GM12875 (cell line): Measurements from ENCODE around the gene BICRAL.

Experiments
- H3K4me3 ChIP-seq: one replicate; pipeline ENCODE4 v1.5.1; 2011; ENCODE audit warnings: low read depth, low read length, control low read depth
- TF ChIP-seq, protein P1 (sequence below): IDR thresholded peaks from 2 replicates; pipeline ENCODE4 v1.5.1; 2011; ENCODE audit warnings: low read depth, mild to moderate bottlenecking, control low read depth, inconsistent platforms, low read length, moderate library complexity, borderline replicate concordance; ENCODE audit not compliant: insufficient read depth

BICRAL gene

DNA sequence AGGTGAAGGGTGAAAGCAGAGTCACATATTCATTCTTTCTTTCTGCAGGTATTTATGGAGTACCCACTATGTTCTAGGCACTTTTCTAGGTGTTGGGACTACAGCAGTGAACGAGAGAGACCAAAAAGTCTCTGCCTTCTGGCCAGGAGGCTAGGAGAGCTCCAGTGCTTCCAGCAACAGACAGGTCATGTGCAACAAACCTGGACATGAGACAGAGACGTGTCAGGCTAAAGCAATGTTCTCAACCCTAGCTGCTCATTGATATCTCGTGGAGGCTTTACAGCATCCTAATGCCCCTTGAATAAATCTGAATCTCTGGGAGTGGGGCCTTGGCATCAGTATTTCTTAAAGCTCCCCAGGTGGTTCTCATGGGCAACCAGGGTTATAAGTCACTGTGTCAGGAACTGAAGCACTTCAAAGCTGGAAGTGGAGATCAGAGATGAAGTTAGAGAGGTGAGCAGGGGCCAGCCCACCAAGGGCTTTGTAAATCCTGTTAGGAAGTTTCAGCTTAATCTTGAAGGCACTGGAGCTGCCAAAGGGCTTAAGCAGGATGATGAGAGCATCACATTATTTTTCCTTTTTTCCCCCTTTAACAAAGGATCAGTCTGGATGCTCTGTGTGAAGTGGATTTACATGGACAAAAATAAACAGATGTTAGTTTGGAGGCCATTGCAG, 23.0 kb upstream of the BICRAL start:
- TF ChIP-seq, protein P1, sequence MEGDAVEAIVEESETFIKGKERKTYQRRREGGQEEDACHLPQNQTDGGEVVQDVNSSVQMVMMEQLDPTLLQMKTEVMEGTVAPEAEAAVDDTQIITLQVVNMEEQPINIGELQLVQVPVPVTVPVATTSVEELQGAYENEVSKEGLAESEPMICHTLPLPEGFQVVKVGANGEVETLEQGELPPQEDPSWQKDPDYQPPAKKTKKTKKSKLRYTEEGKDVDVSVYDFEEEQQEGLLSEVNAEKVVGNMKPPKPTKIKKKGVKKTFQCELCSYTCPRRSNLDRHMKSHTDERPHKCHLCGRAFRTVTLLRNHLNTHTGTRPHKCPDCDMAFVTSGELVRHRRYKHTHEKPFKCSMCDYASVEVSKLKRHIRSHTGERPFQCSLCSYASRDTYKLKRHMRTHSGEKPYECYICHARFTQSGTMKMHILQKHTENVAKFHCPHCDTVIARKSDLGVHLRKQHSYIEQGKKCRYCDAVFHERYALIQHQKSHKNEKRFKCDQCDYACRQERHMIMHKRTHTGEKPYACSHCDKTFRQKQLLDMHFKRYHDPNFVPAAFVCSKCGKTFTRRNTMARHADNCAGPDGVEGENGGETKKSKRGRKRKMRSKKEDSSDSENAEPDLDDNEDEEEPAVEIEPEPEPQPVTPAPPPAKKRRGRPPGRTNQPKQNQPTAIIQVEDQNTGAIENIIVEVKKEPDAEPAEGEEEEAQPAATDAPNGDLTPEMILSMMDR = no peak
- no peak overlapping the region for H3K4me3 ChIP-seq

DNA sequence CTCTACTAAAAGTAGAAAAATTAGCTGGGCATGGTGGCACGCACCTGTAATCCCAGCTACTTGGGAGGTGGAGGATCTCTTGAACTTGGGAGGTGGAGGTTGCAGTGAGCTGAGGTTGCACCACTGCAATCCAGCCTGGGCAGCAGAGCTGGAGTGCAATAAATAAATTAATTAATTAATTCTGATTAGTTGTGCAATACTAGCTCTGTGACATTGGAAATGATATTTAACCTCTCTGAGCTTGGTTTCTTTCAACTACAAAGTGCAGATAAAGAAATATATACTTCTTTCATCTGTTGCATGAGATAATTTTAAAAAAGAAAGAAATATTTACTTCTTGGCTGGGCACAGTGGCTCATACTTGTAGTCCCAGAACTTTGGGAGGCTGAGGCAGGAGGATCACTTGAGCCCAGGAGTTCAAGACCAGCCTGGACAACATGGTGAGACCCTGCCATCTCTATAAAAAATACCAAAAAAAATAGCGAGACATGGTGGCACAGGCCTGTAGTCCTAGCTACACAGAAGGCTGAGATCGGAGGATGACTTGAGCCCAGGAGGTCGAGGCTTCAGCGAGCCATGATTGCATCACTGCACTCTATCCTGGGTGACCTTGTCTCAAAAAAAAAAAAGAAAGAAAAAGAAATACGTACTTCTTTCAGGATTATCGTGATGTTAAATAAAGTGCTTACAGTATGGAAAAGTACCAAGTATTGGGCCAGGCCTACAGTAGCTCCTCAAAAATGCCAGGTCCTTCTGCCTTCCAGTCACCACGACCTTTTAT, 20.4 kb upstream of the BICRAL start:
- TF ChIP-seq, protein P1 = no peak
- H3K4me3 ChIP-seq = no peak overlapping the region

DNA sequence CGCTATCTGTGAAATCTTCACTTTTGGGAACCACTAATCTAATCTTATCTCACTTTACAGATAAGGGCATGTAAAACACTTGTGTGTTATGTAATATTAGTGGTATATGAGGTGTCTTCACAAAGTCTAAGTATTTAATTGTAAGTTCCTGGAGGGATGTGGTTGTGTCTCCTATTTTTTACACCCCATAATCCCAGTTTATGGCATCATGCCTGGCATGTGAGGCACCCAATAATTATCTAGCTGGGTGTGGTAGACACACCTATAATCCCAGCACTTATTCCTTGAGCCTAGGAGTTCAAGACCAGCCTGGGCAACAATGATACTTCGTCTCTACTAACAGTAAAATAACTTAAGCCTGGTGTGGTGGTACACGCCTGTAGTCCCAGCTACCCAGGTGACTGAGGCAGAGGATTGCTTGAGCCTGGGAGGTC, 19.4 kb upstream of the BICRAL start:
- TF ChIP-seq, protein P1 = no peak
- H3K4me3 ChIP-seq = no peak overlapping the region

DNA sequence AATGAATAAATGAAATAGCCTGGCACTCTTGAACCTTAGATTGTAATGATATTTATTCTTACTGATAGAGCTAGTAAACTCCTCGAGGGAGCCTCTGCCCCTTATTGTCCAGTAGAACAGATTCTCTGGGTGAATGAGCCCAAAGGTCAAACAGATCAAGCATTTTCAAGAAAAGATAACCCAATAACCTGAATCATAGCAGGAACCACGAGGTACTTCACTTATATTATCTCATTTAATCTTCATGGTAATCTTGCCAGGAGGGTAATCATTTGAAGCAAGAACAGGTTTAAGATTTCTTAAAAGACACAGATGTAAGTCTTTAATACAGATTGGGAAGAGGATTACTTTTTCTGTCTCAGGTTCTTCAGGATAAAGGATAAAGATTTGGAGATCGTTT, 18.9 kb upstream of the BICRAL start:
- TF ChIP-seq, protein P1 = no peak
- no peak overlapping the region for H3K4me3 ChIP-seq

DNA sequence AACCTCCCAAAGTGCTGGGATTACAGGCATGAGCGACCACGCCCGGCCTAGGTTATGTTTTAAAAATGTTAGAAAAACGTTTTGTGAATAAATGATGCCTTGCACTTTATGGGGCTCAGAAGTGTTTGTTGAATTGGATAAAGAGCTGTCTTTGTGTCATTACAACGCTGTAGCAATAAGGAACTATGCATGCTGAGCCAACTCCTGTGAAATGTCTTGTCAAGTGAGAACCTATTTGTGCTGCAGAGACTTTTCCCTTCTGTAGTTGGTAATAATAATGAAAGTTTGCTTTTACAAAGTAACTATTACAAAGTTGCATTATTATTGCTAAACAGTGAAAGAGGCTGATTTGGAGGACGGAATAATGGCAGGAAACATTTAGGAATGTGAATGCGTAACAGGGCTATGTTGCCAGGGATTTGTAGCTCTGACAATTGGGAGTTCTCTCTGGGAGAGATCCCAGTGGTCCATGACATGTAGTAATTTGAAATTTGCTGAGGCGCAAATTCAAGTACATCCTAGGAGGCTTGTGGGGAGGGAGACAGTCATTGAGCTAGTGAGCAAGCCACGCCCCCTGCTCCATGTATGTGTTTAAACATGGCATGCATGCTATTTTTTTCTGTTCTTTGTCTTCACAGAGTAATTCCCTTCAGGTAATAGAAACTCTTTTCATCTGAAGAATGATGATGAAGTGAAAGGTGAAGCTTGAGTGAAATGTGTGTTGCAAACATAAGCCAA, 16.8 kb upstream of the BICRAL start:
- H3K4me3 ChIP-seq = no peak overlapping the region
- TF ChIP-seq, protein P1 = no peak

DNA sequence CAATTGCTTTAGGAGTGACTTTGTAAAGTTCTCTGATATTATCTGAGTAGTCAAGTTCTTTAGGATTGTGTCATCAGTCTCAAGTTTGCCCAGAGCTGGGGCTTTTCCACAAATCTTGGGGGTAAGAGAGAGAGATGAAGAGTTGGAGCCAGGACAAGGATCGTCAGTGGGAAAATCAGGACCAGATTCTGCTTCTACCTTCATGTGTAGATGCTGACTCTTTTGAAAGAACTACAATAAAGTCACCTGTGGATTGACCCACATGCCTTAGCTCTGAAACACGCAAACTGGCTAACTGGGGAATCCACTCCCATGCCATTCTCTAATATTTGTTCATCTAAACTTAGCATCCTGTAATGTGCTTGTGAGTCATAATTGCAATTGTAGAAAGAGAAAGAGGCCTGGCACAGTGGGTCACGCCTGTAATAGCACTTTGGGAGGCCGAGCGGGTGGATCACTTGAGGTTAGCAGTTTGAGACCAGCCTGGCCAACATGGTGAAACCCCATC, 15.6 kb upstream of the BICRAL start:
- H3K4me3 ChIP-seq = no peak overlapping the region
- TF ChIP-seq, protein P1 = no peak

DNA sequence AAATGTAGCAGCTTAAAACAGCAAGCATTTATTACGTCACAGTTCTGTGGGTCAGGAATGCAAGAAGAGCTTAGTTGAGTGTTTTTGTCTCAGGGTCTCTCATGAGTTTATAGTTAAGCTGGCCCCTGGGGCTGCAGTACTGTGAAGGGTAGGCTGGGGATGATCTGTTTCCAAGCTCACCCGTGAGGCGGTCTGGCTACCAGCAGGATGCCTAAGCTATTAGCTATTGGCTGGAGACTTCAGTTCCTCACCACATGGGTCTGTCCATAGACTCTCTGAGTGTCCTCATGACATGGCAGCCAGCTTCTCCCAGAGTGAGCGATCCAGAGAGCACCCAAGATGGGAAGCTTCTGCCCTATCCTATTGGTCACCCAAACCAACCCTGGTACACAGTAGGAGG, 12.8 kb upstream of the BICRAL start:
- TF ChIP-seq, protein P1 = no peak
- no peak overlapping the region for H3K4me3 ChIP-seq
